PC-3 (cell line): ENCODE results near the gene EDNRB.

ENCODE experiments used
- EZH2 ChIP-seq: fragments of 300-600 bp; sonication (generic); IDR thresholded peaks from one replicate; pipeline ENCODE4 v1.6.1; 2017; ENCODE audit warnings: antibody characterized with exemption, mild to moderate bottlenecking, low read length; ENCODE audit not compliant: unreplicated experiment
- EZH2phosphoT487 ChIP-seq: fragments of 300-600 bp; sonication (generic); IDR thresholded peaks from 2 replicates; pipeline ENCODE4 v1.6.1; 2018; ENCODE audit warnings: mild to moderate bottlenecking, antibody characterized with exemption, low read length, borderline replicate concordance
- TF ChIP-seq, protein P1 (sequence below): fragments of 300-600 bp; sonication (generic); conservative IDR thresholded peaks from 2 replicates; pipeline ENCODE4 v1.5.1; 2017; ENCODE audit warnings: antibody characterized with exemption, low read depth, mild to moderate bottlenecking, low read length

DNA sequence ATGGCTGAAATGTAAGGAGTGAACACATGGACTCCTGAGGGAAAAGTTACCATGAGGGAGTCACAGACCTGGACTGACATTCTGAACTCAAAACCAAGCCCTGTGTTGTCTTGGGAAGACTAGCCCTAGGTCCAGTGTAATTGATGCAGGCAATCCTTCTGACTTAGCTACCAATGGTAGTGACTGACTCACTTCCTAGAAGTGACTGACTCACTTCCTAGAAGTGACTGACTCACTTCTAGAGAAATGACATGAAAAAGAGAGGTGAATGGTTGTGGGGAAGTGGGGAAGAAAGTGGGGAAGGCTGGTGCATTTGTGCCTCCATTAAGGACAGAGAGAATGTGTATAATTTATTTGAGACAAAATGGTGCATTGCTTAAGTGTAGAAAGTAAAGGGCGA is 49.9 kb downstream of the EDNRB start:
- TF ChIP-seq, protein P1, sequence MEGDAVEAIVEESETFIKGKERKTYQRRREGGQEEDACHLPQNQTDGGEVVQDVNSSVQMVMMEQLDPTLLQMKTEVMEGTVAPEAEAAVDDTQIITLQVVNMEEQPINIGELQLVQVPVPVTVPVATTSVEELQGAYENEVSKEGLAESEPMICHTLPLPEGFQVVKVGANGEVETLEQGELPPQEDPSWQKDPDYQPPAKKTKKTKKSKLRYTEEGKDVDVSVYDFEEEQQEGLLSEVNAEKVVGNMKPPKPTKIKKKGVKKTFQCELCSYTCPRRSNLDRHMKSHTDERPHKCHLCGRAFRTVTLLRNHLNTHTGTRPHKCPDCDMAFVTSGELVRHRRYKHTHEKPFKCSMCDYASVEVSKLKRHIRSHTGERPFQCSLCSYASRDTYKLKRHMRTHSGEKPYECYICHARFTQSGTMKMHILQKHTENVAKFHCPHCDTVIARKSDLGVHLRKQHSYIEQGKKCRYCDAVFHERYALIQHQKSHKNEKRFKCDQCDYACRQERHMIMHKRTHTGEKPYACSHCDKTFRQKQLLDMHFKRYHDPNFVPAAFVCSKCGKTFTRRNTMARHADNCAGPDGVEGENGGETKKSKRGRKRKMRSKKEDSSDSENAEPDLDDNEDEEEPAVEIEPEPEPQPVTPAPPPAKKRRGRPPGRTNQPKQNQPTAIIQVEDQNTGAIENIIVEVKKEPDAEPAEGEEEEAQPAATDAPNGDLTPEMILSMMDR = no peak
- no peak for TF ChIP-seq EZH2
- TF ChIP-seq EZH2phosphoT487 = no peak
